Measurements from ENCODE around the gene TCP1. TPM values are rescaled to one million over a fixed set of nuclear protein-coding genes. Genes with fewer than 3 reads are reported as not detected.
"Not testable (repeated sequence)": the region's sequence is repeated elsewhere in the genome, so short reads cannot be mapped to it uniquely, and the experiment has no call there.

Gene TCP1
- total RNA-seq, 1 donor from 2014 or later: 80.8 TPM

DNA sequence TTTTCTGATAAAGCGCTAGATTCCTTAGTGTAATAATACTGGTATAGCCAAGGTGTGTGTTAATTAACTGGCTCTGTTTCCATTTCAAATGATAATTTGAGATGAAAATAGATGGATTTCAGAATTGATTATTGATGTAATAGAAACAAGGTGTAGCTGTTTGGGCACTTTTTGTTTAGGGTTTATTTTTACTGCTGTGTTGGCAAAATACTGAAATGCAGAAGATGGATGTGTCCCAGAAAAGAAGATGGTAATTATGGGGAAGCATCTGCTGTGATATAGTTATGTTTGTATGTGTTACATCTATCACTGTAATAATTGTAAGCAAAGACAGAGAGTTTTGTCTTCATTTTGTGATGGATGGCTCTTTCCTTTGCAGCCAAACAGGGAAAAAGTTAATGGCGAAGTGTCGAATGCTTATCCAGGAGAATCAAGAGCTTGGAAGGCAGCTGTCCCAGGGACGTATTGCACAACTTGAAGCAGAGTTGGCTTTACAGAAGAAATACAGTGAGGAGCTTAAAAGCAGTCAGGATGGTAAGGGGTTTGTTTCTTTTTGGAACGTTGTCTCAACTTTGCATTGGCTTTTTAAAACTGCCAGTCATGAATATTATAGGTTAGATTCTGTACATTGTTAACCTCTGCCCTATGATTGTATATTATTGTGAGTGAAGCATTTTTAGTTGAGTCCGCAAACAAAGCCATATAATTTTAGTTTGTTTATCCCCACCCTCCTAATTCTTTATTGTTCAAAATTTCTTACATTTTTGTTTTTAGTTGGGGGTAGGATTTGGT, 36.1 kb downstream of the TCP1 start:
- TF ChIP-seq POLR2A (IDR thresholded peaks at IDR 0.05) (no peak), POLR2AphosphoS5 (IDR thresholded peaks at IDR 0.05; ENCODE audit: insufficient read depth in 1 of 2, low read depth in 1 of 2) (no peak)
- TF ChIP-seq, protein P1, sequence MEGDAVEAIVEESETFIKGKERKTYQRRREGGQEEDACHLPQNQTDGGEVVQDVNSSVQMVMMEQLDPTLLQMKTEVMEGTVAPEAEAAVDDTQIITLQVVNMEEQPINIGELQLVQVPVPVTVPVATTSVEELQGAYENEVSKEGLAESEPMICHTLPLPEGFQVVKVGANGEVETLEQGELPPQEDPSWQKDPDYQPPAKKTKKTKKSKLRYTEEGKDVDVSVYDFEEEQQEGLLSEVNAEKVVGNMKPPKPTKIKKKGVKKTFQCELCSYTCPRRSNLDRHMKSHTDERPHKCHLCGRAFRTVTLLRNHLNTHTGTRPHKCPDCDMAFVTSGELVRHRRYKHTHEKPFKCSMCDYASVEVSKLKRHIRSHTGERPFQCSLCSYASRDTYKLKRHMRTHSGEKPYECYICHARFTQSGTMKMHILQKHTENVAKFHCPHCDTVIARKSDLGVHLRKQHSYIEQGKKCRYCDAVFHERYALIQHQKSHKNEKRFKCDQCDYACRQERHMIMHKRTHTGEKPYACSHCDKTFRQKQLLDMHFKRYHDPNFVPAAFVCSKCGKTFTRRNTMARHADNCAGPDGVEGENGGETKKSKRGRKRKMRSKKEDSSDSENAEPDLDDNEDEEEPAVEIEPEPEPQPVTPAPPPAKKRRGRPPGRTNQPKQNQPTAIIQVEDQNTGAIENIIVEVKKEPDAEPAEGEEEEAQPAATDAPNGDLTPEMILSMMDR (IDR thresholded peaks at IDR 0.05): no peak
- H3K4me3 ChIP-seq: no peak overlapping the region
- H3K4me1 ChIP-seq: no peaks in the 10 kb centered on the region
- intact Hi-C loops (cut with DNase I): no loop called here
- H3K36me3 ChIP-seq: peaks cover 0 to 78% of the 10 kb centered on the region in 2 donors
- no peaks in the 10 kb centered on the region for H3K27me3 ChIP-seq
- no peak overlapping the region for H3K27ac ChIP-seq
- no peak for DNase-seq (ENCODE audit: extremely low spot score in 2 of 2)
- no peaks in the 10 kb centered on the region for H3K9me3 ChIP-seq

DNA sequence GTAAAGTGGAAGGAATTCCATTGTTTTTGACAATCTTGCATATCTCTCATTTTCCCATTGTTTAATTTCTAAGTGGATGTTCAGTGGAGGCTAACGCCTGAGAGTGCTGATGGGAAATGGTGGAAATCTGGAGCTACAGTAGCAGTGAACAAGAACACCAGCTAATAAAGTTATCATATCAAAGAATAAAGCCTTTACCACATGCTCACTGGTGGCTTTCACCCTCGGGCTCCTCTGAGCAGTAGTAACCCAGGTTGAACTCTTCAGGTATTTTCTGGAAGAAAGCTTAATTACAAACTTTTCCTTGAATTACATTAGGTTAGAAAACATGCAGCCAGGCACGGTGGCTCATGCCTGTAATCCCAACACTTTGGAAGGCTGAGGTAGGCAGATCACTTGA, 38.0 kb downstream of the TCP1 start:
- Histone ChIP-seq H3K27ac (no peak overlapping the region), H3K4me1 (no peaks in the 10 kb centered on the region), H3K9me3 (no peaks in the 10 kb centered on the region), H3K27me3 (no peaks in the 10 kb centered on the region), H3K36me3 (peaks cover 0 to 85% of the 10 kb centered on the region in 2 donors), H3K4me3 (no peak overlapping the region)
- TF ChIP-seq POLR2A (IDR thresholded peaks at IDR 0.05): no peak
- no peak for TF ChIP-seq POLR2AphosphoS5 (IDR thresholded peaks at IDR 0.05; ENCODE audit: insufficient read depth in 1 of 2, low read depth in 1 of 2)
- TF ChIP-seq, protein P1 (IDR thresholded peaks at IDR 0.05): no peak
- intact Hi-C loops (cut with DNase I): no loop called here
- DNase-seq (ENCODE audit: extremely low spot score in 2 of 2): no peak

DNA sequence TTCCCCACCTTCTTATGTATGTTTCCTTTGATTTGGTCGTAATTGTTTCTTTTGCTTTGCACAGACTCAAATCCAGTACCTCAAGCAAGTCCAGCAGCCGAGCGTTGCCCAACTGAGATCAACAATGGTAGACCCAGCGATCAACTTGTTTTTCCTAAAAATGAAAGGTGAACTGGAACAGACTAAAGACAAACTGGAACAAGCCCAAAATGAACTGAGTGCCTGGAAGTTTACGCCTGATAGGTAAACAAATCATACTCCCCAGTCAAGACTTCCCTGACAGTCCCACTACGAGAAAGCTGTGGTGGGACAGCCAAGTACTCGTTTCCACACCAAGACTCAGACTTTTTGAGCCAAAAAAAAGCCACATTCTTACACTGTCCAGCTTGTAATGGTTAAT, 41.3 kb downstream of the TCP1 start:
- H3K9me3 ChIP-seq; DNase-seq (ENCODE audit: extremely low spot score in 2 of 2); H3K27me3 ChIP-seq; H3K4me3 ChIP-seq; intact Hi-C loops (cut with DNase I); H3K4me1 ChIP-seq; H3K27ac ChIP-seq: not testable (repeated sequence)
- peaks cover 0 to 88% of the 10 kb centered on the region in 2 donors for H3K36me3 ChIP-seq

DNA sequence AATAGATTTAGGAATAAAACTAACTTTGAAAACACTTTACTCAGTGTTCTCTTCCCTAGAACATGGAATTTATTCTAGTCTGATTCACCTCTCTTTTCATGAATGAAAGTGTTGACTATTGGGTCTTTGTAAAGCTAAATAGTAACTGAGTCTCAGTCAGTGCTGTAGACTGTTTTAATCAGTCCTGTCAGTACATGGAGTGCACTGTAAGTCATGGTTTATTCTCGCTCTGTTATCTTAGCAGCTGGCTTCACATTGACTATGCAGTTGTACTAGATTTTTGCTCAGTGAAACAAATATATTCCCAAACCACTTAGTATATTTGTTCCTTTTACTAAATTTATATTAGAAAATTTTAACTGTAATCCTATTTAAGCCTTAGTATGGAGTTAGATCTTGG, 42.6 kb downstream of the TCP1 start:
- TF ChIP-seq, protein P1 (IDR thresholded peaks at IDR 0.05): no peak
- no peak for TF ChIP-seq POLR2A (IDR thresholded peaks at IDR 0.05)
- no peak overlapping the region for H3K27ac ChIP-seq
- H3K9me3 ChIP-seq: no peaks in the 10 kb centered on the region
- H3K4me3 ChIP-seq: no peak overlapping the region
- peaks cover 0 to 82% of the 10 kb centered on the region in 2 donors for H3K36me3 ChIP-seq
- intact Hi-C loops (cut with DNase I): no loop called here
- no peaks in the 10 kb centered on the region for H3K4me1 ChIP-seq
- DNase-seq (ENCODE audit: extremely low spot score in 2 of 2): no peak
- no peaks in the 10 kb centered on the region for H3K27me3 ChIP-seq

DNA sequence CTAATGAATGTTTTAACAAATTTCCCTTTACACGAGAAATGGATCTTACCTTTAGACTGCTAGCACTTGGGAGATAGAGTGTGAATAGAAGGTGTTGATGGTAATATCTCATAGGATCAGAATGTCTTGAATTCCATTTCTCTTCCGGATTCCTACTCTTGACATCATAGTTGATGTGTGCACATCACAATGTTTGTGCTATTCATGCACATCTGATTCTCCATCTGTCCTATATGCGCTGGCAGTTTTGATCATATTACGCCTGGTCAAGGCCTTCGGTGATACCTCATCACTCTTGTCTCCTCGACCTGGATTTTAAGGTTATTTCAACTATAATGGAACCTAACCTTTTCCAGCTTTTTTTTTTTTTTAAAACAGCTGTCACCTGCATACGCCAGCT, 44.3 kb downstream of the TCP1 start:
- DNase-seq (ENCODE audit: extremely low spot score in 2 of 2): no peak
- intact Hi-C loops (cut with DNase I): no loop called here
- Histone ChIP-seq H3K4me3 (no peak overlapping the region), H3K27ac (no peak overlapping the region), H3K4me1 (peaks cover 7% of the 10 kb centered on the region), H3K9me3 (no peaks in the 10 kb centered on the region), H3K27me3 (no peaks in the 10 kb centered on the region), H3K36me3 (peaks cover 0 to 84% of the 10 kb centered on the region in 2 donors)
- TF ChIP-seq, protein P1 (IDR thresholded peaks at IDR 0.05): no peak
- no peak for TF ChIP-seq POLR2A (IDR thresholded peaks at IDR 0.05)
- no peak for TF ChIP-seq POLR2AphosphoS5 (IDR thresholded peaks at IDR 0.05; ENCODE audit: insufficient read depth in 1 of 2, low read depth in 1 of 2)
